ENCODE data around the gene SP6.

Gene SP6

GRCh38 chr17:47879028-47879585 lies 28.1 kb upstream of the SP6 start:
- no peak for DNase-seq (ENCODE audit: low read depth)

GRCh38 chr17:47878203-47879027 lies 27.5 kb upstream of the SP6 start:
- DNase-seq (ENCODE audit: low read depth), result no peak

GRCh38 chr17:47877368-47878034 lies 26.5 kb upstream of the SP6 start:
- DNase-seq (ENCODE audit: low read depth), result no peak

- DNase-seq (ENCODE audit: low read depth), result no peak
These were observed 24.3 kb upstream of the SP6 start for GRCh38 chr17:47875011-47875985.

- DNase-seq (ENCODE audit: low read depth), result no peak
These were observed 22.5 kb upstream of the SP6 start for GRCh38 chr17:47873200-47874090.

- no peak for DNase-seq (ENCODE audit: low read depth)
These were observed 21.7 kb upstream of the SP6 start for GRCh38 chr17:47872651-47873161.

- no peak for DNase-seq (ENCODE audit: low read depth)
These were observed 21.2 kb upstream of the SP6 start for GRCh38 chr17:47872019-47872650.

- DNase-seq (ENCODE audit: low read depth), result no peak
These were observed 20.1 kb upstream of the SP6 start for GRCh38 chr17:47871048-47871447.

- DNase-seq (ENCODE audit: low read depth), result no peak
These were observed 19.1 kb upstream of the SP6 start for GRCh38 chr17:47870056-47870455.

GRCh38 chr17:47869114-47869513 lies 18.2 kb upstream of the SP6 start:
- DNase-seq (ENCODE audit: low read depth), result no peak

- DNase-seq (ENCODE audit: low read depth), result no peak
These were observed 17.0 kb upstream of the SP6 start for GRCh38 chr17:47867813-47868533.

- no peak for DNase-seq (ENCODE audit: low read depth)
These were observed 16.0 kb upstream of the SP6 start for GRCh38 chr17:47866941-47867340.

GRCh38 chr17:47864791-47865216 lies 13.8 kb upstream of the SP6 start:
- no peak for DNase-seq (ENCODE audit: low read depth)

GRCh38 chr17:47862621-47863440 lies 11.9 kb upstream of the SP6 start:
- DNase-seq (ENCODE audit: low read depth), result no peak

GRCh38 chr17:47860386-47860785 lies 9.4 kb upstream of the SP6 start:
- DNase-seq (ENCODE audit: low read depth), result no peak

- no peak for DNase-seq (ENCODE audit: low read depth)
These were observed 6.8 kb upstream of the SP6 start for GRCh38 chr17:47857551-47858455.

GRCh38 chr17:47856830-47857229 lies 5.9 kb upstream of the SP6 start:
- no peak for DNase-seq (ENCODE audit: low read depth)

- no peak for DNase-seq (ENCODE audit: low read depth)
These were observed 4.8 kb upstream of the SP6 start for GRCh38 chr17:47855737-47856136.

Measured in T-helper 22 cell (primary cell).